ENCODE results near the gene PRAMEF25.
"Not testable (repeated sequence)": the region's sequence is repeated elsewhere in the genome, so short reads cannot be mapped to it uniquely, and the experiment has no call there.

PRAMEF25 gene

DNA sequence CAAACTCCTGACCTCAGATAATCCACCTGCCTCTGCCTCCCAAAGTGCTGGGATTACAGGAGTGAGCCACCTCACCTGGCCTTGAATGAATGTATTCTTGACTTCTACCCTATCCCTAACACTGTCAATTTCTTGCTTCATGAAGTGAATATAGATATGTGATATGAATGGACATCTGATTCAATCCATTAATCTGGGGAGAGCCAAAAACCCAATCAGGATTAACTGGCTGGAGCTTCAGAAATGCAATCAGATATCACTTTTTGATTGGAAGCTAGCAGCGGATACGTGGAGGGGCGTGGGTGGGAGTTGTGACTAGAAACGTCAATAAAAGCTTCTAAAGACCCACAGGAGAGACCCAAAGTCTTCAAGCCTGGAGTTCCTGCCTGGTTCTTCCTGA, at the start of gene PRAMEF25:
Gene PRAMEF25 (plus strand): TSS at position 301 of the 400 bp plus-strand sequence. CDS start 2,920 bp downstream, outside the sequence.
- not testable (repeated sequence) for DNase-seq (ENCODE audit: low read depth)

DNA sequence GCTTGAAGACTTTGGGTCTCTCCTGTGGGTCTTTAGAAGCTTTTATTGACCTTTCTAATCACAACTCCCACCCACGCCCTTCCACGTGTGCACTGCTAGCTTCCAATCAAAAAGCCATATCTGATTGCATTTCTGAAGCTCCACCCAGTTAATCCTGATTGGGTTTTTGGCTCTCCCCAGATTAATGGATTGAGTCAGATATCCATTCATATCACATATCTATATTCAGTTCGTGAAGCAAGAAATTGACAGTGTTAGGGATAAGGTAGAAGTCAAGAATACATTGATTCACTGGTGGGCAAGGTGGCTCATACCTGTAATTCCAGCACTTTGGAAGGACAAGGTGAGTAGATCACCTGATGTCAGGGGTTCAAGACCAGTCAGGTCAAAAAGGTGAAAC, 14.1 kb upstream of the PRAMEF25 start, which contains the start of gene PRAMEF27:
Gene PRAMEF27 (minus strand): TSS at position 101 of the 400 bp plus-strand sequence. CDS start 2,916 bp downstream, outside the sequence.
- not testable (repeated sequence) for DNase-seq (ENCODE audit: low read depth)

DNA sequence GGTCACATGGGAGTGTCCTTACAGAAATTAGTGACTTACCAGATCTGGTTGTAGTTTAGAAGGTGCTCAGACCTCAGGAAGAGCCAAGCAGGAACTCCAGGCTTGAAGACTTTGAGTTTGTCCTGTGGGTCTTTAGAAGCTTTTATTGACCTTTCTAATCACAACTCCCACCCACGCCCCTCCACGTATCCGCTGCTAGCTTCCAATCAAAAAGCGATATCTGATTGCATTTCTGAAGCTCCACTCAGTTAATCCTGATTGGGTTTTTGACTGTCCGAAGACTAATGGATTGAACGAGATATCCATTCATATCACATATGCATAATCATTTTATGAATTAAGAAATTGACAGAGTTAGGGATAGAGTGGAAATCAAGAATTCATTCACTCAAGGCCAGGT, 46.2 kb downstream of the PRAMEF25 start, which contains the start of gene HNRNPCL2:
Gene HNRNPCL2 (minus strand): TSS at position 101 of the 400 bp plus-strand sequence. CDS start 454 bp downstream, outside the sequence.
- not testable (repeated sequence) for DNase-seq (ENCODE audit: low read depth)
